ENCODE measurements around the gene CELF4. TPM values are rescaled to one million over a fixed set of nuclear protein-coding genes. Genes with fewer than 3 reads are reported as not detected.

CELF4 gene
- total RNA-seq (1 to 10 TPM; 2.2 to 3.0 TPM), polyA plus RNA-seq (under 1 TPM; 0.24 to 0.37 TPM)
- long read RNA-seq, donor 1, transcript CELF4-215 (2 exons, 579 nt): major isoform, 6 of 6 reads
- long read RNA-seq, donor 1, partial matches to known transcripts: 0 of 6 reads
- long read RNA-seq, donor 1, other reads (novel, unspliced or antisense): 0 of 6 reads
- long read RNA-seq, donor 2, partial matches to known transcripts: 0 of 2 reads
- long read RNA-seq, donor 2, other reads (novel, unspliced or antisense): 0 of 2 reads
- long read RNA-seq, donor 3, partial matches to known transcripts: 0 of 2 reads
- long read RNA-seq, donor 3, other reads (novel, unspliced or antisense): 0 of 2 reads
- long read RNA-seq, donor 4: 0 reads
- long read RNA-seq, donor 5, partial matches to known transcripts: 0 of 2 reads
- long read RNA-seq, donor 5, other reads (novel, unspliced or antisense): 0 of 2 reads

DNA sequence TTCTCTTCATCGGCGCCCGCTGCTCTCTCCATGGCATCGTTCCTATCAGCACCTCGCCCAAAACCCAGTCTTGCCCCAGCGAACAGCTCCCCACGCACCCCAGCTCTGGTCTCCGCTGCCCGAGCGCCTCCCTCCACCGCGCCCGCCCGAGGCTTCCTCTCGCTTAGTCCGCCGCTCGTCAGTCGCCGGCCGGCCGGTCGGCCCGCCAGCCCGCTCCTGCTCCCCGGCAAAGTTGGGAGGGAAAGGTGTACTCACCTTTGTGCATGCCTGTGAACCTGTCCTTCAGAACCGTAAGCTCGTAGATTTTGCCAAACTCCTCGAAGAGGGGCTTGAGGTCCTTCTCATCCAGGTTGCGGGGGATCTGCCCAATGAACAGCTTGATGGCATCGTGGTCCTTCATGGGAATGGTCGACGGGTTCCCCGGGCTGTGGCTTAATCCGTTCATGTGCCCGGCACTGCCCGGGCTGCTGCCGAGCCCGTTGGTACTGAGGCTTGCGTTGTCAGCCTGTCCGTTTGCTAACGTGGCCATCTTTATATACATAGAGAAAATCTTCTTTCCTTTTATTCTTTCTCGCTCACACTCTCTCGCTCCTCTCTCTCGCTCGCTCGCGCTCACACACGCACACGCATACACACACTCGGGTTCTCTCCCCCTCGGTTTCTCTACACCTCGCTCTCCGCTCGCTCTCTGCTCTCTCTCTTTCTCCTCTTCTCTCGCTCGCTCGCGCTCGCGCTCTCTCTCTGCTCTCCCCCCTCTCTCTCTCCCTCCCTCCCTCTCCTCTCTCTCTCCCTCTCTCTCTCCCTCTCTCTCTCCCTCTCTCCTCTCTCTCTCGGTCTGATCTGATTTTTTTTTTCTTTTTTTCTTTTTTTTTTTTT lies at the start of gene CELF4:
Gene CELF4 (minus strand): TSS at position 698 of the 876 bp plus-strand sequence.
- peaks cover 4 to 41% (median 24%) of the 10 kb centered on the region in 3 donors for H3K27me3 ChIP-seq (ENCODE audit: control insufficient read depth in 3 of 3, insufficient read depth in 3 of 3, low read length in 2 of 3)
- no peak within 1 kb of the TSS for H3K4me3 ChIP-seq
- peaks cover 2 to 15% (median 6%) of the 10 kb centered on the region in 5 donors for H3K4me1 ChIP-seq (ENCODE audit: control insufficient read depth in 5 of 5, insufficient read depth in 5 of 5, low read length in 5 of 5)
- peak in 2 of 3 donors; percentile 34 to 42 for DNase-seq
- TF ChIP-seq, protein P1, sequence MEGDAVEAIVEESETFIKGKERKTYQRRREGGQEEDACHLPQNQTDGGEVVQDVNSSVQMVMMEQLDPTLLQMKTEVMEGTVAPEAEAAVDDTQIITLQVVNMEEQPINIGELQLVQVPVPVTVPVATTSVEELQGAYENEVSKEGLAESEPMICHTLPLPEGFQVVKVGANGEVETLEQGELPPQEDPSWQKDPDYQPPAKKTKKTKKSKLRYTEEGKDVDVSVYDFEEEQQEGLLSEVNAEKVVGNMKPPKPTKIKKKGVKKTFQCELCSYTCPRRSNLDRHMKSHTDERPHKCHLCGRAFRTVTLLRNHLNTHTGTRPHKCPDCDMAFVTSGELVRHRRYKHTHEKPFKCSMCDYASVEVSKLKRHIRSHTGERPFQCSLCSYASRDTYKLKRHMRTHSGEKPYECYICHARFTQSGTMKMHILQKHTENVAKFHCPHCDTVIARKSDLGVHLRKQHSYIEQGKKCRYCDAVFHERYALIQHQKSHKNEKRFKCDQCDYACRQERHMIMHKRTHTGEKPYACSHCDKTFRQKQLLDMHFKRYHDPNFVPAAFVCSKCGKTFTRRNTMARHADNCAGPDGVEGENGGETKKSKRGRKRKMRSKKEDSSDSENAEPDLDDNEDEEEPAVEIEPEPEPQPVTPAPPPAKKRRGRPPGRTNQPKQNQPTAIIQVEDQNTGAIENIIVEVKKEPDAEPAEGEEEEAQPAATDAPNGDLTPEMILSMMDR (IDR thresholded peaks at IDR 0.05; ENCODE audit: control extremely low read depth, extremely low read depth): no peak
- WGBS, 2 donors: 2 to 3% methylated on average over 62 of the region's 62 CpGs
- H3K27ac ChIP-seq (ENCODE audit: low read depth in 1 of 2, low read length in 1 of 2): no peak within 1 kb of the TSS
- peak within 1 kb of the TSS in 1 of 2 donors; percentile 28 for H3K9ac ChIP-seq (ENCODE audit: insufficient read depth in 1 of 2, low read length in 2 of 2)
- H3K36me3 ChIP-seq (ENCODE audit: control insufficient read depth in 4 of 4, insufficient read depth in 4 of 4, low read length in 4 of 4): no peaks in the 10 kb centered on the region
- peak; percentile 7 for ATAC-seq (ENCODE audit: insufficient read depth, low FRiP score)
- H3K9me3 ChIP-seq (ENCODE audit: control insufficient read depth in 4 of 4, insufficient read depth in 3 of 4, low read length in 3 of 4): peaks cover 0 to 8% (median 0%) of the 10 kb centered on the region in 4 donors

DNA sequence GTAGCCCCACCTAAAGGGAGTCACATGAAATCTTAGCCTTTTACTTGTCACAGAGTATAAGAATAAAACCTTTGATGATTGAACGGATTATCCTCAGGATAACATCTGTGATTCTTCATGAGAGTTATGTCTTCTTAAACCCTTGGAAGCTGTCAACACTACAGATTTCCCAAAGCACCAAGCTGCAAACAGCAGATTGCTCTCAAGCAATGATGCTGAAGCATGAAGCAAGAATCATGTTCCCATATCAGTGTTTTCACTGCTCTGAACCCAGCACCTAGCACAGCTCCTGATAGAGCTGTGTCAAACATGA lies 47.6 kb upstream of the CELF4 start:
- Histone ChIP-seq H3K4me3 (no peak overlapping the region), H3K27me3 (ENCODE audit: control insufficient read depth in 3 of 3, insufficient read depth in 3 of 3, low read length in 2 of 3) (no peaks in the 10 kb centered on the region), H3K9ac (ENCODE audit: insufficient read depth in 1 of 2, low read length in 2 of 2) (no peak overlapping the region), H3K9me3 (ENCODE audit: control insufficient read depth in 4 of 4, insufficient read depth in 3 of 4, low read length in 3 of 4) (peaks cover 0 to 4% (median 0%) of the 10 kb centered on the region in 4 donors), H3K27ac (ENCODE audit: low read depth in 1 of 2, low read length in 1 of 2) (no peak overlapping the region), H3K36me3 (ENCODE audit: control insufficient read depth in 4 of 4, insufficient read depth in 4 of 4, low read length in 4 of 4) (no peaks in the 10 kb centered on the region), H3K4me1 (ENCODE audit: control insufficient read depth in 5 of 5, insufficient read depth in 5 of 5, low read length in 5 of 5) (no peaks in the 10 kb centered on the region)
- DNase-seq: no peak
- ATAC-seq (ENCODE audit: insufficient read depth, low FRiP score): no peak
- WGBS, 2 donors: 78 to 81% methylated on average over 1 of the region's 1 CpG
- TF ChIP-seq, protein P1 (IDR thresholded peaks at IDR 0.05; ENCODE audit: control extremely low read depth, extremely low read depth): no peak

DNA sequence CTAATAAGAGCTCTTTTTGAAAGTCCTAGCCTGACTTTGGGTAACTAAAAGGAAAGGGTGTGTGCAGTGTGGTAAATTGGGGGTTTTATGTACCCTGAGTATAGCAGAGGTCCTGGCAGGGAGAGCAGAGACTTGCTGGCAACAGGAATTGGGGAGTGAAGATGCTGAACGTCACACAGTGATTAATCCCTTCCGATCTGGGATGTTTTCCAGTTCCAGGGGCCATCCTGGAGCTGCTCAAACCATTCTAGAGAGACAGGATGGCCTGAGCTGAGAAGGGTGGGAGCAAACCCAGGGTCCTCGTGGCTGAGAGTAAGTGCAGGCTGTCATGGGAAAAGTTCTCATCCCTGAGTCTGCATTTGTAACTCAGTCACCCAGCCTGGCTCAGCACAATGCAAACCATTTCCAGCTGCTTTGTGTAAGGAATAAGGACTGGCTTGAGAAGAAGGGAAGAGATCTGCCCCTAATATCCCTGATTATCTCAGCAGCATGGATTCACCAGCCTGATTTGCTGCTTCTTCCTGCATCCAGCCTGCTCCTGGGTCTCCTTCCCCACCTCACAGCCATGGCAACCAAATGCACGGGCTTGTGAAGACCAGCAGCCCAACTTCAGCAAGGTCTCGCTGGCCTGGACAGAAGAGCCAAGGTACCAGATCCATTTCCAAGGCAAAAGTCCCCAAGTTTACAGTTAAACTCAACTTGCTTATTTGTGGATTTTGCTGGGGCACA lies 47.1 kb upstream of the CELF4 start:
- WGBS, 2 donors: 60 to 68% methylated on average over 5 of the region's 5 CpGs
- ATAC-seq (ENCODE audit: insufficient read depth, low FRiP score): no peak

More for the DNA sequence above, 47.1 kb upstream of the CELF4 start:
- H3K27ac ChIP-seq (ENCODE audit: low read depth in 1 of 2, low read length in 1 of 2): no peak overlapping the region
- DNase-seq: peak in 2 of 3 donors; percentile 10 to 52
- H3K27me3 ChIP-seq (ENCODE audit: control insufficient read depth in 3 of 3, insufficient read depth in 3 of 3, low read length in 2 of 3): no peaks in the 10 kb centered on the region
- TF ChIP-seq, protein P1 (IDR thresholded peaks at IDR 0.05; ENCODE audit: control extremely low read depth, extremely low read depth): no peak
- peaks cover 0 to 4% (median 0%) of the 10 kb centered on the region in 4 donors for H3K9me3 ChIP-seq (ENCODE audit: control insufficient read depth in 4 of 4, insufficient read depth in 3 of 4, low read length in 3 of 4)
- H3K4me1 ChIP-seq (ENCODE audit: control insufficient read depth in 5 of 5, insufficient read depth in 5 of 5, low read length in 5 of 5): no peaks in the 10 kb centered on the region
- H3K4me3 ChIP-seq: no peak overlapping the region
- H3K36me3 ChIP-seq (ENCODE audit: control insufficient read depth in 4 of 4, insufficient read depth in 4 of 4, low read length in 4 of 4): no peaks in the 10 kb centered on the region
- no peak overlapping the region for H3K9ac ChIP-seq (ENCODE audit: insufficient read depth in 1 of 2, low read length in 2 of 2)
